Smooth muscle cell (in vitro differentiated cells): Measurements from ENCODE around the gene PTK6. TPM values are rescaled to one million over a fixed set of nuclear protein-coding genes. Genes with fewer than 3 reads are reported as not detected.

Source experiments
- DNase-seq: peaks from one replicate; lab custom pipeline; 2025; ENCODE audit not compliant: unreplicated experiment; lab: John Stamatoyannopoulos, UW
- H2AFZ ChIP-seq: fragments of 200-600 bp; sonication (generic); 2 replicates; pipeline ENCODE4 v1.6.0; 2016; ENCODE audit warnings: antibody characterized with exemption, low read depth, mild to moderate bottlenecking
- H3F3A ChIP-seq: fragments of 200-600 bp; sonication (generic); 2 replicates; pipeline ENCODE4 v1.6.0; 2017; ENCODE audit warnings: antibody characterized with exemption, low read depth
- H3K27ac ChIP-seq: fragments of 200-600 bp; sonication (generic); 2 replicates; pipeline ENCODE4 v1.5.1; 2016; ENCODE audit warnings: low read depth, mild to moderate bottlenecking
- H3K27me3 ChIP-seq: fragments of 200-600 bp; sonication (generic); 2 replicates; pipeline ENCODE4 v1.6.1; 2016; ENCODE audit warnings: low read depth, mild to moderate bottlenecking
- H3K36me3 ChIP-seq: fragments of 200-600 bp; sonication (generic); 2 replicates; pipeline ENCODE4 v1.5.1; 2016; ENCODE audit warnings: low read depth
- H3K4me1 ChIP-seq: fragments of 200-600 bp; sonication (generic); 2 replicates; pipeline ENCODE4 v1.5.1; 2016; ENCODE audit warnings: low read depth
- H3K4me2 ChIP-seq: fragments of 200-600 bp; sonication (generic); 2 replicates; pipeline ENCODE4 v1.6.0; 2016; ENCODE audit warnings: mild to moderate bottlenecking
- H3K4me3 ChIP-seq: fragments of 200-600 bp; sonication (generic); 2 replicates; pipeline ENCODE4 v1.5.1; 2016; ENCODE audit warnings: mild to moderate bottlenecking
- H3K79me2 ChIP-seq: fragments of 200-600 bp; sonication (generic); 2 replicates; pipeline ENCODE4 v1.6.0; 2016; ENCODE audit warnings: low read depth, mild to moderate bottlenecking
- H3K9ac ChIP-seq: fragments of 200-600 bp; sonication (generic); 2 replicates; pipeline ENCODE4 v1.6.0; 2016; ENCODE audit warnings: low read depth
- H3K9me3 ChIP-seq: fragments of 200-600 bp; sonication (generic); replicated peaks from 2 replicates; pipeline ENCODE4 v1.5.1; 2016; ENCODE audit warnings: low read depth
- H4K20me1 ChIP-seq: fragments of 200-600 bp; sonication (generic); 2 replicates; pipeline ENCODE4 v1.6.0; 2016; ENCODE audit warnings: low read depth
- CTCF ChIP-seq: fragments of 200-600 bp; sonication (generic); IDR thresholded peaks from 2 replicates; pipeline ENCODE4 v1.5.1; 2017; ENCODE audit warnings: borderline replicate concordance, mild to moderate bottlenecking, antibody characterized with exemption; ENCODE audit not compliant: insufficient read depth, poor library complexity, severe bottlenecking
- WGBS: methylation state at CpG from one replicate; pipeline ENCODE4 v1.1.7; 2016; ENCODE audit warnings: low lambda C conversion rate; 5-methylcytosine and 5-hydroxymethylcytosine counted together
- polyA plus RNA-seq: library from polyadenylated mRNA; unstranded; fragments of >200 nt; fragmentation: Nextera tagmentation; extraction: Ambion mirVana; gene quantifications from 2 replicates; pipeline ENCODE4 v1.2.1, GENCODE V29; 2016
- total RNA-seq: library from RNA; depleted of rRNA; stranded (reverse); fragments of >200 nt; gene quantifications from 2 replicates; pipeline ENCODE4 v1.2.3, GENCODE V29; 2014

Gene PTK6
- total and polyA plus RNA-seq, 2 experiments from 2014 or later = 0.05 TPM; not detected in 1

GRCh38 chr20:63529861-63530787 lies 7.1 kb downstream of the PTK6 start:
- no peaks in the 10 kb centered on the region for H3K4me1 ChIP-seq
- H3K36me3 ChIP-seq = no peaks in the 10 kb centered on the region
- TF ChIP-seq CTCF = no peak
- no peaks in the 10 kb centered on the region for H3K79me2 ChIP-seq
- H2AFZ ChIP-seq = no peak overlapping the region
- 91% methylated on average over 39 of the region's 39 CpGs for WGBS
- H3K27ac ChIP-seq = no peak overlapping the region
- H4K20me1 ChIP-seq = peaks cover 8% of the 10 kb centered on the region
- H3K4me2 ChIP-seq = no peak overlapping the region
- no peak overlapping the region for H3K4me3 ChIP-seq
- no peaks in the 10 kb centered on the region for H3K27me3 ChIP-seq
- no peaks in the 10 kb centered on the region for H3K9me3 ChIP-seq
- no peaks in the 10 kb centered on the region for H3F3A ChIP-seq
- DNase-seq = no peak
- H3K9ac ChIP-seq = no peak overlapping the region

- no peaks in the 10 kb centered on the region for H3F3A ChIP-seq
- 90% methylated on average over 26 of the region's 27 CpGs for WGBS
- H3K36me3 ChIP-seq = no peaks in the 10 kb centered on the region
- H3K27me3 ChIP-seq = no peaks in the 10 kb centered on the region
- no peak for DNase-seq
- H3K4me1 ChIP-seq = no peaks in the 10 kb centered on the region
- no peak overlapping the region for H2AFZ ChIP-seq
- H3K4me2 ChIP-seq = no peak overlapping the region
- no peak for TF ChIP-seq CTCF
- H3K27ac ChIP-seq = no peak overlapping the region
- H3K9ac ChIP-seq = no peak overlapping the region
- H3K4me3 ChIP-seq = no peak overlapping the region
- H3K79me2 ChIP-seq = no peaks in the 10 kb centered on the region
- no peaks in the 10 kb centered on the region for H3K9me3 ChIP-seq
- H4K20me1 ChIP-seq = peaks cover 16% of the 10 kb centered on the region
Observed at GRCh38 chr20:63529180-63529860, 7.9 kb downstream of the PTK6 start.

- H3K9me3 ChIP-seq = no peaks in the 10 kb centered on the region
- H3K36me3 ChIP-seq = no peaks in the 10 kb centered on the region
- DNase-seq = no peak
- 97% methylated on average over 9 of the region's 9 CpGs for WGBS
- H3K27me3 ChIP-seq = no peaks in the 10 kb centered on the region
- no peaks in the 10 kb centered on the region for H3K79me2 ChIP-seq
- H3K4me3 ChIP-seq = no peak overlapping the region
- H3K4me1 ChIP-seq = peaks cover 7% of the 10 kb centered on the region
- H3K27ac ChIP-seq = no peak overlapping the region
- H3F3A ChIP-seq = no peaks in the 10 kb centered on the region
- no peak overlapping the region for H3K9ac ChIP-seq
- H3K4me2 ChIP-seq = no peak overlapping the region
- no peak for TF ChIP-seq CTCF
- H4K20me1 ChIP-seq = peaks cover 36% of the 10 kb centered on the region
- H2AFZ ChIP-seq = no peak overlapping the region
Observed at GRCh38 chr20:63527184-63527583, 10.0 kb downstream of the PTK6 start.
